ENCODE data around the gene COG5. TPM values are rescaled to one million over a fixed set of nuclear protein-coding genes. Genes with fewer than 3 reads are reported as not detected.

COG5 gene
- total and polyA plus RNA-seq, 2 of the 8 experiments (the other 6 are each of a cell fraction or from before 2014, with no cell fraction given), result 10.5 to 28.1 TPM

DNA sequence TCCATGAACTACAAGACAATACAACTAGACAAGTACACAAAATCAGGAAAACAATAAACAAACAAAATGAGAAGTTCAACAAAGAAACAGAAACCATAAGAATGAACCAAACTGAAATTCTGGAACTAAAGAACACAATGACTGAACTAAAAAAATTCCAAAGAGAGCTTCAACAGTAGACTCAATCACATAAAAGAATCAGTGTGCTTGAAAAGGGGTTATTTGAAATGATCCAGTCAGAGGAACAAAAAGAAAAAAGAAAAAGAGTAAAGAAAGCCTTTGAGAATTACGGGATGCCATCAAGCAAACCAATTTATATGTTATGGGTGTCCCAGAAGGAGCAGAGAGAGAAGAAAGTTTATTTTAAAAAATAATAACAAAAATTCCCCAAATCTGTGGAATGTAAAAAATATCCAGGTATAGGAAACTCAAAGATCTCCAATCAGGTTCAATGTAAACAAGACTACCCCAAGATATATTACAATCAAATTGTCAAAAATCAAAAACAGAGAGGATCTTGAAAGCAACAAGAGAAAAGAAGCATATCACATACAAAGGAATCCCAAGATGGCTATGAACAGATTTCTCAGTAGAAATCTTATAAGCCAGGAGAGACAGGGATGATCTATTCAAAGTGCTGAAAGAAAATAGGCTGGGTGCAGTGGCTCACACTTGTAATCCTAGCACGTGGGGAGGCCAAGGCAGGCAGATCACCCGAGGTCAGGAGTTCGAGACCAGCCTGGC lies 18.7 kb downstream of the COG5 start (continued):
- no peak for TF ChIP-seq CHD7 (IDR thresholded peaks at IDR 0.05; ENCODE audit: insufficient replicate concordance, low read length)
- TF ChIP-seq KDM5A (IDR thresholded peaks at IDR 0.05; ENCODE audit: low read length), result no peak
- no peak for TF ChIP-seq CHD2 (IDR thresholded peaks at IDR 0.05; ENCODE audit: low read length)
- no peak for TF ChIP-seq ATF2 (IDR thresholded peaks at IDR 0.05; ENCODE audit: low read length)
- TF ChIP-seq, protein P1, sequence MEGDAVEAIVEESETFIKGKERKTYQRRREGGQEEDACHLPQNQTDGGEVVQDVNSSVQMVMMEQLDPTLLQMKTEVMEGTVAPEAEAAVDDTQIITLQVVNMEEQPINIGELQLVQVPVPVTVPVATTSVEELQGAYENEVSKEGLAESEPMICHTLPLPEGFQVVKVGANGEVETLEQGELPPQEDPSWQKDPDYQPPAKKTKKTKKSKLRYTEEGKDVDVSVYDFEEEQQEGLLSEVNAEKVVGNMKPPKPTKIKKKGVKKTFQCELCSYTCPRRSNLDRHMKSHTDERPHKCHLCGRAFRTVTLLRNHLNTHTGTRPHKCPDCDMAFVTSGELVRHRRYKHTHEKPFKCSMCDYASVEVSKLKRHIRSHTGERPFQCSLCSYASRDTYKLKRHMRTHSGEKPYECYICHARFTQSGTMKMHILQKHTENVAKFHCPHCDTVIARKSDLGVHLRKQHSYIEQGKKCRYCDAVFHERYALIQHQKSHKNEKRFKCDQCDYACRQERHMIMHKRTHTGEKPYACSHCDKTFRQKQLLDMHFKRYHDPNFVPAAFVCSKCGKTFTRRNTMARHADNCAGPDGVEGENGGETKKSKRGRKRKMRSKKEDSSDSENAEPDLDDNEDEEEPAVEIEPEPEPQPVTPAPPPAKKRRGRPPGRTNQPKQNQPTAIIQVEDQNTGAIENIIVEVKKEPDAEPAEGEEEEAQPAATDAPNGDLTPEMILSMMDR (IDR thresholded peaks at IDR 0.05; ENCODE audit: control extremely low read depth in 1 of 3, insufficient read depth in 1 of 3, low read depth in 1 of 3, low read length in 3 of 3), result no peak
